Measurements from ENCODE around the gene TMEM169. TPM values are rescaled to one million over a fixed set of nuclear protein-coding genes. Genes with fewer than 3 reads are reported as not detected.

TMEM169 gene
- total RNA-seq, 6 experiments from 2014 or later, result 0.29 to 2.7 (median 1.0) TPM

DNA sequence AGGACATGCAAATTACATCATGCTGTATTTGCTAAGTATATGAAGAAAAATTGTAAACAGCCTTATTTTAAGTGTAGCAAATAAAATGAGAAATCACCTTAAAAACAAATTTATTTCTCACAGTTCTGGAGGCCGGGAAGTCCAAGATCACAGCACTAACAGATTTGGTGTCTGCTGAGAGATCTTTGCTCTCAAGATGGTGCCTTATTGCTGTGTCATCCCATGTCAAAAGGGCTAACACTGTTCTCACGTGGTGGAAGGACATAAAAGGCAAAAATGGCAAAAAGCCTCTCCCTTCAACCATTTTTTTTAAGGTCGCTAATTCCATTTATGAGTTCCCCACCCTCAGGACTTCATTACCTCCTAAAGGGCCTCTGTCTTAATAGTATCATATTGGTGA is 39.5 kb downstream of the TMEM169 start:
- Histone ChIP-seq H3K36me3 (peaks cover 9 to 71% (median 36%) of the 10 kb centered on the region in 4 donors), H3K27ac (no peak overlapping the region), H3K27me3 (no peaks in the 10 kb centered on the region), H3K4me3 (no peak overlapping the region), H3K9me3 (no peaks in the 10 kb centered on the region), H3K4me1 (peaks cover 0 to 16% (median 8%) of the 10 kb centered on the region in 4 donors)
- WGBS (ENCODE audit: insufficient coverage, low coverage, low lambda C conversion rate, missing lambda C conversion rate), result 85% methylated on average over 3 of the region's 3 CpGs
- no peak for TF ChIP-seq POLR2A (IDR thresholded peaks at IDR 0.05)
- TF ChIP-seq, protein P1, sequence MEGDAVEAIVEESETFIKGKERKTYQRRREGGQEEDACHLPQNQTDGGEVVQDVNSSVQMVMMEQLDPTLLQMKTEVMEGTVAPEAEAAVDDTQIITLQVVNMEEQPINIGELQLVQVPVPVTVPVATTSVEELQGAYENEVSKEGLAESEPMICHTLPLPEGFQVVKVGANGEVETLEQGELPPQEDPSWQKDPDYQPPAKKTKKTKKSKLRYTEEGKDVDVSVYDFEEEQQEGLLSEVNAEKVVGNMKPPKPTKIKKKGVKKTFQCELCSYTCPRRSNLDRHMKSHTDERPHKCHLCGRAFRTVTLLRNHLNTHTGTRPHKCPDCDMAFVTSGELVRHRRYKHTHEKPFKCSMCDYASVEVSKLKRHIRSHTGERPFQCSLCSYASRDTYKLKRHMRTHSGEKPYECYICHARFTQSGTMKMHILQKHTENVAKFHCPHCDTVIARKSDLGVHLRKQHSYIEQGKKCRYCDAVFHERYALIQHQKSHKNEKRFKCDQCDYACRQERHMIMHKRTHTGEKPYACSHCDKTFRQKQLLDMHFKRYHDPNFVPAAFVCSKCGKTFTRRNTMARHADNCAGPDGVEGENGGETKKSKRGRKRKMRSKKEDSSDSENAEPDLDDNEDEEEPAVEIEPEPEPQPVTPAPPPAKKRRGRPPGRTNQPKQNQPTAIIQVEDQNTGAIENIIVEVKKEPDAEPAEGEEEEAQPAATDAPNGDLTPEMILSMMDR (IDR thresholded peaks at IDR 0.05), result no peak
- ATAC-seq, result no peak
- DNase-seq, result no peak
- intact Hi-C loops (cut with DNase I), result no loop called here

DNA sequence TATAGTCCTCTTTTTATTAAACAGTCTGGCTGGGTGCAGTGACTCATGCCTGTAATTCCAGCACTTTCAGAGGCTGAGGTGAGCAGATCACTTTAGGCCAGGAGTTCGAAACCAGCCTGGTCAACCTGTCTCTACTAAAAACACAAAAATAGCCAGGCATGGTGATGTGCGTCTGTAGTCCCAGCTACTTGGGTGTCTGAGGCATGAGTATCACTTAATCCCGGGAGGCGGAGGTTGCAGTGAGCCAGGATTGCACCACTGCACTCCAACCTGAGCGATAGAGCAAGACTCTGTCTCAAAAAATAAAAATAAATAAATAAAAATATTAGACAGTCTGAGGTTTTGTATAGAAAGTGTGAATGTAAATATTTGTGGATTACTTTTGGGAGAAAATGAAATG is 45.2 kb downstream of the TMEM169 start:
- no peaks in the 10 kb centered on the region for H3K27me3 ChIP-seq
- peaks cover 0 to 38% (median 6%) of the 10 kb centered on the region in 4 donors for H3K4me1 ChIP-seq
- no peak overlapping the region for H3K4me3 ChIP-seq
- ATAC-seq (no peak), DNase-seq (no peak)
- H3K9me3 ChIP-seq, result no peaks in the 10 kb centered on the region
- intact Hi-C loops (cut with DNase I), result no loop called here
- WGBS (ENCODE audit: insufficient coverage, low coverage, low lambda C conversion rate, missing lambda C conversion rate), result 96% methylated on average over 5 of the region's 5 CpGs
- H3K27ac ChIP-seq, result no peak overlapping the region
- peaks cover 6 to 62% (median 30%) of the 10 kb centered on the region in 4 donors for H3K36me3 ChIP-seq
- TF ChIP-seq POLR2A (IDR thresholded peaks at IDR 0.05), result no peak
- TF ChIP-seq, protein P1 (IDR thresholded peaks at IDR 0.05), result no peak

DNA sequence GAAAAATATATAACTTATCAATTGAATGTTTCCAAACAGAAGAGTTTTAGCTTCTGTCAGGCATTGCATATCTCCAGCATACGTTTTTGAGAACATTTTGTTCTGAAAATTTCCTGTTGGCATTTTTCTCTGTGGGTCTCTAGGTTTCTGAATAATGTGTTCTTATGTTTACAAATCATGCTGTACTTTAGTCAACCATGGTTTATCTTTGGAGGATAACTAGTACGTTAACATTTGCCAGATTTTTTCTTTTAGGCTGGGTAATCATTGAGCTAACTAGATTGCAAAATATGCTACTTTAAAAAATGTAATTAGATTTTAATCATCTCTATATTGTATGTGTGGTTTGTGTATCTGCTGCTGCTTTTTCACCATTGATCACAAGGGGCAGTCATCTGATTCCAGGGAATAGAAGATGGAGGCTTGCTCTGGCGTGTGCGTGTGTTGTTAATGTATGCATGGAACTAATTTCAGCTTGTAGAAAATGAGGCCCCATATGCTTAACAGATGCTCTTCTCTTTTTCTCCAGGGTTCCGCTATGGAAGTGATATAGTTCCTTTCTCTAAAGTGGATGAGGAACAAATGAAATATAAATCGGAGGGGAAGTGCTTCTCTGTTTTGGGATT is 48.7 kb downstream of the TMEM169 start:
- TF ChIP-seq, protein P1 (IDR thresholded peaks at IDR 0.05), result peak in 1 of 4 donors; percentile 10
- no peak for TF ChIP-seq POLR2A (IDR thresholded peaks at IDR 0.05)
- Histone ChIP-seq H3K4me3 (peak overlapping the region in 2 of 3 donors; percentile 30 to 35), H3K36me3 (peaks cover 10 to 45% (median 23%) of the 10 kb centered on the region in 4 donors), H3K27me3 (no peaks in the 10 kb centered on the region), H3K9me3 (no peaks in the 10 kb centered on the region), H3K4me1 (peaks cover 0 to 66% (median 10%) of the 10 kb centered on the region in 4 donors), H3K27ac (peak overlapping the region in 2 of 3 donors; percentile 52 to 78)
- WGBS (ENCODE audit: insufficient coverage, low coverage, low lambda C conversion rate, missing lambda C conversion rate), result 43% methylated on average over 6 of the region's 6 CpGs
- no peak for DNase-seq
- intact Hi-C loops (cut with DNase I), result no loop called here
- peak; percentile 36 to 72 (median 52) for ATAC-seq

DNA sequence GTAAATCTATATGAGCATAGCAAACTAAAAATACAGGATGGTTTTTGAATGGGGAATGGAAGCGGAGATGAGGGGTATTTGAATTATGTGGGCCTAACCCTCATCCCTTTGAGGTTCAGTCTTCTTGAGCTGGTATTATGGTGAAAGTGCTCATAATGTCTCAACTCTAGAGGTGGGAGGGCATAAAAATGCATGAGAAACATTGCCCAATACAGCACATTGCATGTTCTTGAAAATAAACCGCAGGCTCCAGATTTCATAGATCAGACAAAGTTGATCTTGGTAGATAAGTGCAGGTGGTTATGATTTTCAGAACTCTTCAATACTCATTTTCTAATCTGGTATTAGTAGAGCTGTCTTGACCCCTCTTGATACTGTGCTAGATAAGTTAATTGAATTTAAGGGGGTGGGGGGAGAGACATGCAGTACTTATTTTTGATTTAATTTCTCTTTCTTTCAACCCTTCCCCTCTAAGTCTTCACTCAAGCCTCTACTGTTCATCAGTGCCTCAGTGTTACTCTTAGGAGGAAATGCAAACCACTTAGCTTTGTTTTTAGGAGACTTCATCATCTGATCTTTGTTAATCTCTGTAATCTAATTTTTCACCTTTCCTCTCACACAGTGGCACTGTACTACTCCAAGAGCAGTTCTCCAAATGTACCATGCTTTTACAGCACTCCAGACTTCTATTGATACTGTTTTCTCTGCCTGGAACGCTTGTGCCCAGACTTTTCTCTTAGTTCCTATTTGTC is 49.6 kb downstream of the TMEM169 start:
- WGBS (ENCODE audit: insufficient coverage, low coverage, low lambda C conversion rate, missing lambda C conversion rate), result 49% methylated on average over 3 of the region's 3 CpGs
- no peak for TF ChIP-seq POLR2A (IDR thresholded peaks at IDR 0.05)
- TF ChIP-seq, protein P1 (IDR thresholded peaks at IDR 0.05), result no peak
- H3K27me3 ChIP-seq, result no peaks in the 10 kb centered on the region
- no peak for DNase-seq
- peak; percentile 14 to 51 (median 24) for ATAC-seq
- H3K4me1 ChIP-seq, result peaks cover 0 to 74% (median 12%) of the 10 kb centered on the region in 4 donors
- intact Hi-C loops (cut with DNase I), result no loop called here
- peak overlapping the region in 2 of 3 donors; percentile 30 to 35 for H3K4me3 ChIP-seq
- peak overlapping the region in 2 of 3 donors; percentile 52 to 78 for H3K27ac ChIP-seq
- no peaks in the 10 kb centered on the region for H3K9me3 ChIP-seq
- H3K36me3 ChIP-seq, result peaks cover 10 to 37% (median 22%) of the 10 kb centered on the region in 4 donors

Measured in right lobe of liver (tissue), 6 donors.